Upper lobe of left lung (tissue), 4 donors: ENCODE measurements around the gene ATP2C1.

Experiments used
- CTCF ChIP-seq, 6 experiments: fragments of 450-650 bp in 4 of 6; fragments of 200-600 bp in 2 of 6; sonication (generic) in 2 of 6; IDR thresholded peaks; one replicate each; pipeline ENCODE4 v1.5.1; 2016 to 2019; ENCODE audit warnings: antibody characterized with exemption in 6 of 6
- POLR2A ChIP-seq, 4 donors: fragments of 450-650 bp; IDR thresholded peaks; one replicate each; pipeline ENCODE4 v1.5.1; 2016 to 2017; ENCODE audit warnings: antibody characterized with exemption in 4 of 4, mild to moderate bottlenecking in 2 of 4
- POLR2AphosphoS5 ChIP-seq, 2 donors: sonication (generic); formaldehyde crosslinking; IDR thresholded peaks; one replicate each; pipeline ENCODE4 v1.5.1; 2017; ENCODE audit warnings: antibody characterized with exemption in 2 of 2

- no peak for TF ChIP-seq POLR2AphosphoS5 (IDR thresholded peaks at IDR 0.05)
- no peak for TF ChIP-seq POLR2A (IDR thresholded peaks at IDR 0.05)
- no peak for TF ChIP-seq CTCF (IDR thresholded peaks at IDR 0.05)
Observed at GRCh38 chr3:131048030-131048429, 154.1 kb downstream of the ATP2C1 start.
